Activated naive CD8-positive, alpha-beta T cell treated with anti-CD3 and anti-CD28 coated beads for 36 hours (primary cell): ENCODE measurements around the gene VENTX. TPM values are rescaled to one million over a fixed set of nuclear protein-coding genes. Genes with fewer than 3 reads are reported as not detected.

Source experiments
- DNase-seq: peaks from one replicate; pipeline ENCODE4 v3.0.0; 2021
- H3K27ac Mint-ChIP-seq: one replicate; pipeline ENCODE4 v1.8.0; 2022; ENCODE audit warnings: mild to moderate bottlenecking, moderate library complexity, mixed read lengths
- H3K27me3 Mint-ChIP-seq: one replicate; pipeline ENCODE4 v1.8.0; 2022; ENCODE audit warnings: mild to moderate bottlenecking, mixed read lengths
- H3K36me3 Mint-ChIP-seq: one replicate; pipeline ENCODE4 v1.8.0; 2021; ENCODE audit warnings: mild to moderate bottlenecking, mixed read lengths
- H3K4me1 Mint-ChIP-seq: one replicate; pipeline ENCODE4 v1.8.0; 2021; ENCODE audit warnings: mixed read lengths
- H3K4me3 Mint-ChIP-seq: one replicate; pipeline ENCODE4 v1.8.0; 2022; ENCODE audit warnings: mild to moderate bottlenecking, moderate library complexity, mixed read lengths
- H3K9me3 Mint-ChIP-seq: one replicate; pipeline ENCODE4 v1.8.0; 2022; ENCODE audit warnings: mixed read lengths
- total RNA-seq, 2 experiments: library from RNA; stranded (reverse); gene quantifications; one replicate each; pipeline ENCODE4 v1.2.3, GENCODE V29; 2021

VENTX gene
- total RNA-seq, 2 experiments from 2014 or later: not detected

GRCh38 chr10:133283931-133284330 is 46.3 kb downstream of the VENTX start:
- Mint-ChIP-seq H3K4me3 (no peak overlapping the region), H3K9me3 (no peaks in the 10 kb centered on the region), H3K27ac (no peak overlapping the region), H3K4me1 (no peaks in the 10 kb centered on the region), H3K36me3 (peaks cover 15% of the 10 kb centered on the region), H3K27me3 (no peaks in the 10 kb centered on the region)
- DNase-seq: no peak

DNA sequence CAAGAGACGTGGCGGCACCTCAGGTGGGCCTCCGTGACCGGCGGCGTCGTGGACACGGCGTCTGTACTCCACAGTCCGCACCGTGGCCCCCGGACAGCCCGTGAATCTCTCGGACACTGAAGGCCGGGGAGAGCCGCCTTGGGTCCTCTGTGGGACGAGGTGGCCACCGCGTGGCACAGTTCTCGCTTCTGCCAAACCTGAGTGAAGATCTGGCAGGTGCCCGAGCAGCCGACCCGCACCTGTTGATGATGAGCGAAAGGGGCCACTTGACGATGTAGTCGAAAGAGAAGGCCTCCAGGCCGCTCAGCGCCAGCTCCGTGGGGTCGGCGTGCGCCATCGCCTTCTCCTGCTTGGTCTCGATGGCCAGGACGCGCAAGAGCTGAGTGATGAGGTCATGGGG is 47.6 kb downstream of the VENTX start:
- no peaks in the 10 kb centered on the region for H3K4me1 Mint-ChIP-seq
- no peak overlapping the region for H3K4me3 Mint-ChIP-seq
- no peaks in the 10 kb centered on the region for H3K27me3 Mint-ChIP-seq
- no peak for DNase-seq
- peaks cover 16% of the 10 kb centered on the region for H3K36me3 Mint-ChIP-seq
- H3K9me3 Mint-ChIP-seq: no peaks in the 10 kb centered on the region
- H3K27ac Mint-ChIP-seq: no peak overlapping the region

- no peak overlapping the region for H3K4me3 Mint-ChIP-seq
- no peaks in the 10 kb centered on the region for H3K4me1 Mint-ChIP-seq
- peaks cover 16% of the 10 kb centered on the region for H3K36me3 Mint-ChIP-seq
- no peak overlapping the region for H3K27ac Mint-ChIP-seq
- H3K9me3 Mint-ChIP-seq: no peaks in the 10 kb centered on the region
- DNase-seq: no peak
- no peaks in the 10 kb centered on the region for H3K27me3 Mint-ChIP-seq
These were observed 48.7 kb downstream of the VENTX start for GRCh38 chr10:133286366-133286765.

DNA sequence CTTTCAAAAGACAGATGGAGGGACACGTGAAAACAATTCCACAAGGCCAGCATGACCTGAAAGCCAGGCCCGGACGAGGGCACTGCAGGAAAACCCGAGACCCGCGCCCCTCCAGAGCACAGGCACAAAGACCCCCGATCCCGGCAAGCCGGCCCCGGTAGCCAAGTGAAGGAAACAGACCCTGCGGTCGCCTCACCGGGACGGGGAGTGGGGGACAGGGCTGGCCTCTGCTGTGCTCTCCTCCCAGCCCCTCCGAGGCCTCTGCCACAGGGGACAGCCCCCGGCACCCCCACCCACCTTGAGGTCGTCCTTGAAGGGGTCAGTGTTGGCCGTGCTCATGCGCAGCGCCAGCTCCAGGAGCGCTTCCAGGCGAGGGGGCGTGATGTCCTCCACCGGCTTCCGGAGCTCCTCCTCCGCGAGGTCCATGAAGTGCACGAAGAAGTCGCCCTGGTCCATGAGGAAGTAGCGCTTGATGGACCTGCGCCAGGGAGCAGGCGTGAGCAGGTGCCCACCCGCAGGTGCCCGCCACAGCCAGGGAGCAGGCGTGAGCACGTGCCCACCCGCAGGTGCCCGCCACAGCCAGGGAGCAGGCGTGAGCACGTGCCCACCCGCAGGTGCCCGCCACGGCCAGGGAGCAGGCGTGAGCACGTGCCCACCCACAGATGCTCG is 50.3 kb downstream of the VENTX start:
- no peak for DNase-seq
- peaks cover 16% of the 10 kb centered on the region for H3K36me3 Mint-ChIP-seq
- H3K27me3 Mint-ChIP-seq: no peaks in the 10 kb centered on the region
- no peak overlapping the region for H3K27ac Mint-ChIP-seq
- H3K4me1 Mint-ChIP-seq: no peaks in the 10 kb centered on the region
- H3K9me3 Mint-ChIP-seq: no peaks in the 10 kb centered on the region
- H3K4me3 Mint-ChIP-seq: no peak overlapping the region

DNA sequence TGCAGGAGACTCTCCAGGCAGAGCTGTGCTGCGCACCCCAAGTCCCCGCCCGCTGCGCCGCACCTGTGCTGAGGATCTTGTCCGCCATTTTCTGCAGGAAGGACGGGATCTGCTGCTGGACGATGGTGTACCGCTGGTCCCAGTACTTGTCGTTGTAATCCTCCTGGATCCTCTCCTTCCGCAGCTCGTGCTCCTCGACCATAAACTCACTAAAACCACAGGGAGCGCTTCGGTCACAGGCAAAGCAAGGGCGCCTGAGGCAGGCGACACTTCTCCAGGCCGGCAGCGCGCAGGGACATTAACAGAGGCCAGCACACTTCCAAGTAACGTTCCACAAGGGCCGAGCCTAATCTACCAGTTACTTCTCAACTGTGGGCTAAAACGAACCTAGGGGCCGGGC is 52.1 kb downstream of the VENTX start:
- Mint-ChIP-seq H3K27ac (no peak overlapping the region), H3K4me3 (no peak overlapping the region), H3K4me1 (peaks cover 2% of the 10 kb centered on the region), H3K36me3 (peaks cover 16% of the 10 kb centered on the region), H3K9me3 (no peaks in the 10 kb centered on the region), H3K27me3 (no peaks in the 10 kb centered on the region)
- DNase-seq: no peak

Other genes with a start within 250 kb of the VENTX start
- gene ADGRA1, start 149.9 kb upstream of the VENTX start, total RNA-seq: not detected
- not detected for gene KNDC1, start 77.6 kb upstream of the VENTX start, total RNA-seq
- not detected for gene UTF1, start 7.6 kb upstream of the VENTX start, total RNA-seq
- 10 to 100 TPM; 34.7 to 41.1 TPM for gene ADAM8, start 39.0 kb downstream of the VENTX start, total RNA-seq
- gene TUBGCP2, start 71.0 kb downstream of the VENTX start, total RNA-seq: 10 to 100 TPM; 53.3 to 57.8 TPM
- gene ZNF511, start 71.1 kb downstream of the VENTX start, total RNA-seq: 10 to 100 TPM; 73.4 to 77.3 TPM
- not detected for gene CALY, start 99.0 kb downstream of the VENTX start, total RNA-seq
- gene PRAP1, start 109.5 kb downstream of the VENTX start, total RNA-seq: not detected
- 10 to 100 TPM; 27.8 to 29.4 TPM for gene FUOM, start 120.2 kb downstream of the VENTX start, total RNA-seq
- 10 to 100 TPM; 58.1 to 62.2 TPM for gene ECHS1, start 135.5 kb downstream of the VENTX start, total RNA-seq
- gene PAOX, start 141.4 kb downstream of the VENTX start, total RNA-seq: 1 to 10 TPM; 4.6 to 4.7 TPM
- 10 to 100 TPM; 50.2 to 51.6 TPM for gene MTG1, start 156.3 kb downstream of the VENTX start, total RNA-seq
- gene SPRN, start 186.8 kb downstream of the VENTX start, total RNA-seq: not detected
- gene SCART1, start 216.1 kb downstream of the VENTX start, total RNA-seq: under 1 TPM; 0.28 to 0.45 TPM